ENCODE measurements around the gene TPBG. TPM values are rescaled to one million over a fixed set of nuclear protein-coding genes. Genes with fewer than 3 reads are reported as not detected.
"Not testable (repeated sequence)": the region's sequence is repeated elsewhere in the genome, so short reads cannot be mapped to it uniquely, and the experiment has no call there.

TPBG gene
- total RNA-seq, 1 donor from 2014 or later: 46.1 TPM

GRCh38 chr6:82380566-82381185 lies 17.1 kb downstream of the TPBG start:
- no peak for TF ChIP-seq CTCF (IDR thresholded peaks at IDR 0.05; ENCODE audit: insufficient read depth, low read length, poor library complexity, severe bottlenecking)
- H3K27me3 ChIP-seq (ENCODE audit: control insufficient read depth, insufficient read depth, low read length): no peaks in the 10 kb centered on the region
- no peak overlapping the region for H3K4me3 ChIP-seq (ENCODE audit: low read depth, low read length)
- DNase-seq (ENCODE audit: low read depth): no peak
- no peaks in the 10 kb centered on the region for H3K36me3 ChIP-seq (ENCODE audit: control insufficient read depth, insufficient read depth, low read length)

DNA sequence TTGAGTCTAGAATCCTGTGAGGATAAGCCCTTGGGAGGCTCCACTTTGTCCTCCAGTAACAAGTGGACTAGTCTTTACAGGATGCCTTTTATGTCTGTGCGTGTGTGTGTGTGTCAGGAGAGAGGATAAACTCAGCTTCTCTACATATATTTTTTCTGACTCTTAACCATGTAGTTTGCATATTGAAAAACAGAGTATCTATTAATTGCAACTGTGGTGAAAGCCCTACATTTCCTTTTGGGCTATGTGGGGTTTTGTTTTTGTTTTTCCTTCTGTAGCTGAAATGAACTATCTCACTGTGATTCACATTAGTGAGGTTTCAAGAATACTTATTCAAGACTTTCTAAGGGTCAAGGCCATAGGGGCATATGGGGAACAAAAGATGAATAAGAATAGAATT lies 17.7 kb downstream of the TPBG start:
- TF ChIP-seq CTCF (IDR thresholded peaks at IDR 0.05; ENCODE audit: insufficient read depth, low read length, poor library complexity, severe bottlenecking): no peak
- no peaks in the 10 kb centered on the region for H3K36me3 ChIP-seq (ENCODE audit: control insufficient read depth, insufficient read depth, low read length)
- H3K4me3 ChIP-seq (ENCODE audit: low read depth, low read length): no peak overlapping the region
- no peaks in the 10 kb centered on the region for H3K27me3 ChIP-seq (ENCODE audit: control insufficient read depth, insufficient read depth, low read length)
- no peak for DNase-seq (ENCODE audit: low read depth)

GRCh38 chr6:82385102-82385501 lies 21.5 kb downstream of the TPBG start:
- no peak for DNase-seq (ENCODE audit: low read depth)
- Histone ChIP-seq H3K36me3 (ENCODE audit: control insufficient read depth, insufficient read depth, low read length) (no peaks in the 10 kb centered on the region), H3K4me3 (ENCODE audit: low read depth, low read length) (no peak overlapping the region), H3K27me3 (ENCODE audit: control insufficient read depth, insufficient read depth, low read length) (no peaks in the 10 kb centered on the region)
- TF ChIP-seq CTCF (IDR thresholded peaks at IDR 0.05; ENCODE audit: insufficient read depth, low read length, poor library complexity, severe bottlenecking): no peak

- TF ChIP-seq CTCF (IDR thresholded peaks at IDR 0.05; ENCODE audit: insufficient read depth, low read length, poor library complexity, severe bottlenecking): no peak
- Histone ChIP-seq H3K36me3 (ENCODE audit: control insufficient read depth, insufficient read depth, low read length) (no peaks in the 10 kb centered on the region), H3K27me3 (ENCODE audit: control insufficient read depth, insufficient read depth, low read length) (no peaks in the 10 kb centered on the region), H3K4me3 (ENCODE audit: low read depth, low read length) (no peak overlapping the region)
- no peak for DNase-seq (ENCODE audit: low read depth)
Observed at GRCh38 chr6:82385546-82385945, 21.9 kb downstream of the TPBG start.

GRCh38 chr6:82385961-82386360 lies 22.3 kb downstream of the TPBG start:
- Histone ChIP-seq H3K27me3 (ENCODE audit: control insufficient read depth, insufficient read depth, low read length) (no peaks in the 10 kb centered on the region), H3K36me3 (ENCODE audit: control insufficient read depth, insufficient read depth, low read length) (no peaks in the 10 kb centered on the region), H3K4me3 (ENCODE audit: low read depth, low read length) (no peak overlapping the region)
- DNase-seq (ENCODE audit: low read depth): no peak
- no peak for TF ChIP-seq CTCF (IDR thresholded peaks at IDR 0.05; ENCODE audit: insufficient read depth, low read length, poor library complexity, severe bottlenecking)

DNA sequence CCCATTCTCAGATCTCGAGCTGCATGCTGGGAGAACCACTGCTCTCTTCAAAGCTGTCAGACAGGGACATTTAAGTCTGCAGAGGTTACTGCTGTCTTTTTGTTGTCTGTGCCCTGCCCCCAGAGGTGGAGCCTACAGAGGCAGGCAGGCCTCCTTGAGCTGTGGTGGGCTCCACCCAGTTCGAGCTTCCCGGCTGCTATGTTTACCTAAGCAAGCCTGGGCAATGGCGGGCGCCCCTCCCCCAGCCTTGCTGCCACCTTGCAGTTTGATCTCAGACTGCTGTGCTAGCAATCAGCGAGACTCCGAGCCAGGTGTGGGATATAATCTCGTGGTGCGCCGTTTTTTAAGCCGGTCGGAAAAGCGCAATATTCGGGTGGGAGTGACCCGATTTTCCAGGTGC lies 31.2 kb downstream of the TPBG start:
- DNase-seq (ENCODE audit: low read depth); H3K36me3 ChIP-seq (ENCODE audit: control insufficient read depth, insufficient read depth, low read length); H3K4me3 ChIP-seq (ENCODE audit: low read depth, low read length); H3K27me3 ChIP-seq (ENCODE audit: control insufficient read depth, insufficient read depth, low read length): not testable (repeated sequence)
